ENCODE data around the gene KCTD20.
"Not testable (repeated sequence)": the region's sequence is repeated elsewhere in the genome, so short reads cannot be mapped to it uniquely, and the experiment has no call there.

The KCTD20 gene

GRCh38 chr6:36442671-36443470 is at the start of gene KCTD20, which contains the start of gene PXT1:
Gene KCTD20 (plus strand): TSS chr6:36443000. CDS start chr6:36470098, 27,098 bp downstream.
Gene PXT1 (minus strand): TSS chr6:36442854. CDS start chr6:36426082, 16,772 bp downstream.
- peak within 1 kb of the TSS; percentile 85 for H3K4me3 ChIP-seq (ENCODE audit: low read length)
- TF ChIP-seq CTCF (conservative IDR thresholded peaks at IDR 0.05; ENCODE audit: low read length) = no peak
- DNase-seq (ENCODE audit: low read depth) = peak; percentile 80

GRCh38 chr6:36399970-36400369 is 42.8 kb upstream of the KCTD20 start:
- no peak for DNase-seq (ENCODE audit: low read depth)
- no peak overlapping the region for H3K4me3 ChIP-seq (ENCODE audit: low read length)
- TF ChIP-seq CTCF (conservative IDR thresholded peaks at IDR 0.05; ENCODE audit: low read length) = no peak

DNA sequence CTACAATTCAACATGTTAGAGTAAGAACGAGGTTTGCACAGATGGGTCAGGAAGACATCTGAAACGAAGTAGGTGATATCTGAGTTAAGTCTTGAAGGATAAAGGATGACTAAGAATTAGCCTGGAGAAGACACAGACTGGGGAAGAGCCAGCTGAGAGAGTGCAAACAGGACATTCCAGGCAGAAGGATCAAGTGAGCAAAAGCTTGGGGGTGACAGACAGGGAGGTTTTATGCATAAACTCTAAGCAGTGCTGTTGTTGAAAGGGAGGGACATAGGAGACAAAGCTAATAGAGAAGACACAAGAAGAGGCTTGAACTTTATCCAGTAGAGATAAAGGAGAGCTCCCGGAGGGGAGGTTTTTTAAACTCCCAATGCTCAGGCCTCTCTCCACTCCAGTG is 40.3 kb upstream of the KCTD20 start:
- no peak for TF ChIP-seq CTCF (conservative IDR thresholded peaks at IDR 0.05; ENCODE audit: low read length)
- DNase-seq (ENCODE audit: low read depth) = peak; percentile 12
- H3K4me3 ChIP-seq (ENCODE audit: low read length) = no peak overlapping the region

DNA sequence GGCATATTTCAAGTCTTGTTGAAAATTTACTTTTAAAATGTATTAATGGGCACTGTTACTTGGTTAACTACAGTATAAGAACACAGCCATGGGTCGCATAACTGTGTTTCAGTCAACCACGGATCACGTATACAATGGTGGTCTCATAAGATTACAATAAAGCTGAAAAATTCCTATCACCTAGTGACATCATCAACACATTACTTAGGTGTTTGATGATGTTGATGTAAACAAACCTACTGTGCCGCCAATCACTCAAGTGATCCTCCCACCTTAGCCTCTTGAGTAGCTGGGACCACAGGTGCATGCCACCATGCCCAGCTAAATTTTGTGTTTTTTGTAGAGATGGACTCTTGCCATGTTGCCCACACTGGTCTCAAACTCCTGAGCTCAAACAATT is 38.6 kb upstream of the KCTD20 start:
- no peak for TF ChIP-seq CTCF (conservative IDR thresholded peaks at IDR 0.05; ENCODE audit: low read length)

GRCh38 chr6:36409718-36410117 is 33.1 kb upstream of the KCTD20 start:
- not testable (repeated sequence) for DNase-seq (ENCODE audit: low read depth); H3K4me3 ChIP-seq (ENCODE audit: low read length)

More for the DNA sequence above, 38.6 kb upstream of the KCTD20 start:
- no peak for DNase-seq (ENCODE audit: low read depth)
- no peak overlapping the region for H3K4me3 ChIP-seq (ENCODE audit: low read length)

GRCh38 chr6:36413489-36414480 is 29.0 kb upstream of the KCTD20 start:
- TF ChIP-seq CTCF (conservative IDR thresholded peaks at IDR 0.05; ENCODE audit: low read length) = no peak
- no peak overlapping the region for H3K4me3 ChIP-seq (ENCODE audit: low read length)
- DNase-seq (ENCODE audit: low read depth) = no peak

GRCh38 chr6:36414481-36414880 is 28.3 kb upstream of the KCTD20 start:
- peak; percentile 53 for DNase-seq (ENCODE audit: low read depth)
- TF ChIP-seq CTCF (conservative IDR thresholded peaks at IDR 0.05; ENCODE audit: low read length) = no peak
- H3K4me3 ChIP-seq (ENCODE audit: low read length) = no peak overlapping the region

Data from AG10803 (cell line).